Psoas muscle (tissue), 8 donors: ENCODE results near the gene STMN1. TPM values are rescaled to one million over a fixed set of nuclear protein-coding genes. Genes with fewer than 3 reads are reported as not detected.

Experiments used
- ATAC-seq, 4 donors: fragments of 200-7000 bp; cut with Tn5 transposase; one replicate each; pipeline ENCODE4 v1.9.1; 2020; ENCODE audit warnings: moderate library complexity in 3 of 4, mild to moderate bottlenecking in 2 of 4
- DNase-seq, 2 donors: peaks; one replicate each; pipeline ENCODE4 v3.0.0-alpha.2; 2020
- H3K27ac ChIP-seq: fragments of 200-600 bp; one replicate; pipeline ENCODE4 v1.8.0; 2022
- H3K27me3 ChIP-seq, 3 donors: fragments of 200-600 bp in 1 of 3; one replicate each; pipeline versions ENCODE4 v1.6.1 to v1.8.0; 2013 to 2022; ENCODE audit warnings: low read length in 2 of 3, mild to moderate bottlenecking in 2 of 3, moderate library complexity in 1 of 3; ENCODE audit not compliant: insufficient read depth in 3 of 3
- H3K36me3 ChIP-seq, 2 donors: fragments of 200-600 bp in 1 of 2; one replicate each; pipeline versions ENCODE4 v1.6.1 to v1.8.0; 2013 to 2022; ENCODE audit warnings: low read depth in 1 of 2, mild to moderate bottlenecking in 1 of 2, moderate library complexity in 1 of 2; ENCODE audit not compliant: insufficient read depth in 1 of 2
- H3K4me1 ChIP-seq: fragments of 200-600 bp; one replicate; pipeline ENCODE4 v1.8.0; 2022
- H3K4me3 ChIP-seq: fragments of 200-600 bp; one replicate; pipeline ENCODE4 v1.8.0; 2022; ENCODE audit warnings: mild to moderate bottlenecking
- H3K9me3 ChIP-seq: fragments of 200-600 bp; one replicate; pipeline ENCODE4 v1.8.0; 2022
- WGBS, 3 donors: extraction: QIAGEN DNeasy Blood & Tissue Kit; methylation state at CpG; one replicate each; pipeline versions ENCODE4 v1.1.6 to v1.1.7; 2013; 5-methylcytosine and 5-hydroxymethylcytosine counted together
- intact Hi-C, 2 donors: fragments of 100-400 bp; cut with DNase I; formaldehyde crosslinking; loops; one replicate each; pipeline versions ENCODE4 v1.11.0 to v1.14.2; 2022
- polyA plus RNA-seq, 3 donors: library from polyadenylated mRNA; stranded (reverse); fragments of 200-250 nt; gene quantifications; one replicate each; pipeline ENCODE4 v1.2.3, GENCODE V29; 2013
- total RNA-seq, 4 donors: library from RNA; stranded (reverse); fragmentation: NEBNext Ultra II Directional in 2 of 4; extraction: Animal tissue kit (Norgen Biotek cat#: 25700) in 2 of 4; gene quantifications; one replicate each; pipeline versions ENCODE4 v1.2.1 to v1.2.4, GENCODE V29; 2021 to 2023
- TF ChIP-seq, protein P1 (sequence below): fragments of 200-600 bp; IDR thresholded peaks from one replicate; pipeline ENCODE4 v1.8.0; 2022; ENCODE audit warnings: antibody characterized with exemption
- donor health status: healthy with polysubstance abuse.
- donor health status: DM: no; HTN: no; CAD: no; lungs with moderate emphysema.
- donor health status: Bipolar disorder and iron deficiency.
- donor health status: healthy.
- donor health status: DM: yes; HTN: yes; CAD: no.
- donor health status: DM: no; HTN: no; CAD: no.
- donor health status: DM: no; HTN: no; CAD: no.
- donor health status: DM: yes; HTN: yes; CAD: no.

STMN1 gene
- total and polyA plus RNA-seq, 7 donors: 7.6 to 29.2 (median 14.3) TPM

DNA sequence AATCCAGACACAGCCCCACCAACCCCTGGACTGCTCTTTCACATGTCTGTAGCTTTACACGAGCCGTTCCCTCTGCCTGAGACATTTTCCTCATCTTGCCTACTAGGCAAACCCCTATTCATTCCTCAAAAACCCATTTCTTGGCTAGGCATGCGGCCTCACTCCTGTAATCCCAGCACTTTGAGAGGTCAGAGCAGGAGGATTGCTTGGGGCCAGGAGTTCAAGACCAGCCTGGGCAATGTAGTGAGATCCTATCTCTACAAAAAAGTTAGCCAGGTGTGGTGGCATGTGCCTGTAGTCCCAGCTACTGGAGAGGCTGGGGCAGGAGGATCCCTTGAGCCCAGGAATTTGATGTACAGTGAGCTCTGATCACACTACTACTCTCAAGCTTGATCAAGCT lies 41.8 kb downstream of the STMN1 start:
- Histone ChIP-seq H3K36me3 (no peaks in the 10 kb centered on the region), H3K27me3 (no peaks in the 10 kb centered on the region), H3K27ac (no peak overlapping the region), H3K4me1 (no peaks in the 10 kb centered on the region), H3K9me3 (no peaks in the 10 kb centered on the region), H3K4me3 (no peak overlapping the region)
- intact Hi-C loops: no loop called here
- no peak for DNase-seq
- TF ChIP-seq, protein P1, sequence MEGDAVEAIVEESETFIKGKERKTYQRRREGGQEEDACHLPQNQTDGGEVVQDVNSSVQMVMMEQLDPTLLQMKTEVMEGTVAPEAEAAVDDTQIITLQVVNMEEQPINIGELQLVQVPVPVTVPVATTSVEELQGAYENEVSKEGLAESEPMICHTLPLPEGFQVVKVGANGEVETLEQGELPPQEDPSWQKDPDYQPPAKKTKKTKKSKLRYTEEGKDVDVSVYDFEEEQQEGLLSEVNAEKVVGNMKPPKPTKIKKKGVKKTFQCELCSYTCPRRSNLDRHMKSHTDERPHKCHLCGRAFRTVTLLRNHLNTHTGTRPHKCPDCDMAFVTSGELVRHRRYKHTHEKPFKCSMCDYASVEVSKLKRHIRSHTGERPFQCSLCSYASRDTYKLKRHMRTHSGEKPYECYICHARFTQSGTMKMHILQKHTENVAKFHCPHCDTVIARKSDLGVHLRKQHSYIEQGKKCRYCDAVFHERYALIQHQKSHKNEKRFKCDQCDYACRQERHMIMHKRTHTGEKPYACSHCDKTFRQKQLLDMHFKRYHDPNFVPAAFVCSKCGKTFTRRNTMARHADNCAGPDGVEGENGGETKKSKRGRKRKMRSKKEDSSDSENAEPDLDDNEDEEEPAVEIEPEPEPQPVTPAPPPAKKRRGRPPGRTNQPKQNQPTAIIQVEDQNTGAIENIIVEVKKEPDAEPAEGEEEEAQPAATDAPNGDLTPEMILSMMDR: no peak
- no peak for ATAC-seq
- WGBS, 3 donors: 88 to 94% (median 91%) methylated on average over 3 of the region's 3 CpGs

GRCh38 chr1:25863486-25864262 lies 42.5 kb downstream of the STMN1 start:
- 89 to 92% (median 89%) methylated on average over 25 of the region's 25 CpGs for WGBS, 3 donors
- ATAC-seq (no peak), DNase-seq (no peak)
- Histone ChIP-seq H3K27me3 (no peaks in the 10 kb centered on the region), H3K27ac (no peak overlapping the region), H3K4me3 (no peak overlapping the region), H3K4me1 (peaks cover 3% of the 10 kb centered on the region), H3K36me3 (no peaks in the 10 kb centered on the region), H3K9me3 (no peaks in the 10 kb centered on the region)
- intact Hi-C loops: no loop called here
- TF ChIP-seq, protein P1: no peak

- no peak for DNase-seq
- Histone ChIP-seq H3K27ac (no peak overlapping the region), H3K4me3 (no peak overlapping the region), H3K9me3 (no peaks in the 10 kb centered on the region), H3K4me1 (peaks cover 7% of the 10 kb centered on the region), H3K36me3 (no peaks in the 10 kb centered on the region), H3K27me3 (no peaks in the 10 kb centered on the region)
- TF ChIP-seq, protein P1: no peak
- ATAC-seq: no peak
- intact Hi-C loops: no loop called here
- 74 to 92% (median 87%) methylated on average over 20 of the region's 20 CpGs for WGBS, 3 donors
Observed at GRCh38 chr1:25862785-25863485, 43.3 kb downstream of the STMN1 start.

DNA sequence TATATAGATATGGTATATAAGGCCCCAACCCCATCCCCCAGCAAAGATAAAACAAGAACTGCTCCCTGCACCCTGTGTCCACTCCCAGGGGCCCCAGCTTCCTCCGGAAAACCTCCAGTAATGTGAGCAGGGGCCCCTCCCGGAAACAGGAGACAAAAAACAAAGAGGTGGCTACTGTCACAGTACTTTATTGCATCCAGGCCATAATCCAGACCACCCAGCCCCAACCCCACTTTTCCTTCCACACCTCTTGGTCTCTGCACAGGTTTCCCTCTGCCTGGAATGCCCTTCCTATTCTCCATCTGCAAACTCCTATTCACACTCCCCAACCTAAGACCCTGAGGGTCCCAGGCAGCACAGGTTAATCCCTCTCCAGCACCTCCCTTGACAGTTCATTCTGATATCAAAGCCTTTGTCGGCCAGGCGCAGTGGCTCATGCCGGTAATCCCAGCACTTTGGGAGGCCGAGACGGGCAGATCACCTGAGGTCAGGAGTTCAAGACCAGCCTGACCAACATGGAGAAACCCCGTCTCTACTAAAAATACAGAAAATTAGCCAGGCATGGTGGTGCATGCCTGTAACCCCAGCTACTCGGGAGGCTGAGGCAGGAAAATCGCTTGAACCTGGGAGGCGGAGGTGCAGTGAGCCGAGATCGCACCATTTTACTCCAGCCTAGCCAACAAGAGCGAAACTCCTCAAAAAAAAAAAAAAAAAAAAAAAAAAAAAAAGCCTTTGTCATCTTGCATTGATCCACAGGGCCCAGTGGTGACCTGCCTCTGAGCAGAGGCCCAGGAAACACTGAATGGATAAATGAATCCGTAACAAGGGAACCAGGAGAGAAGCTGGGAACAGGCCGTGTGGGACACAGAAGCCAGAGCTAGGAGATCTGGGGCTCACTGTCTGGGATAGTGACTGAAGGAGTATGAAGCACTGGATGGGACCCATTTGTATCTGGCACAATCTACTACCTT lies 44.6 kb downstream of the STMN1 start:
- Histone ChIP-seq H3K27ac (no peak overlapping the region), H3K4me1 (peaks cover 7% of the 10 kb centered on the region), H3K4me3 (no peak overlapping the region), H3K9me3 (no peaks in the 10 kb centered on the region), H3K36me3 (no peaks in the 10 kb centered on the region), H3K27me3 (no peaks in the 10 kb centered on the region)
- WGBS, 3 donors: 71 to 79% (median 79%) methylated on average over 16 of the region's 16 CpGs
- intact Hi-C loops: no loop called here
- no peak for DNase-seq
- TF ChIP-seq, protein P1: no peak
- no peak for ATAC-seq
